Kidney capillary endothelial cell (primary cell): Measurements from ENCODE around the gene PFN3.
A peak's percentile ranks its signal among the peaks of the same experiment; 100 is the strongest.

Source experiments
- DNase-seq: peaks from one replicate; pipeline ENCODE4 v3.0.0-alpha.2; 2018; ENCODE audit warnings: low spot score

The PFN3 gene

DNA sequence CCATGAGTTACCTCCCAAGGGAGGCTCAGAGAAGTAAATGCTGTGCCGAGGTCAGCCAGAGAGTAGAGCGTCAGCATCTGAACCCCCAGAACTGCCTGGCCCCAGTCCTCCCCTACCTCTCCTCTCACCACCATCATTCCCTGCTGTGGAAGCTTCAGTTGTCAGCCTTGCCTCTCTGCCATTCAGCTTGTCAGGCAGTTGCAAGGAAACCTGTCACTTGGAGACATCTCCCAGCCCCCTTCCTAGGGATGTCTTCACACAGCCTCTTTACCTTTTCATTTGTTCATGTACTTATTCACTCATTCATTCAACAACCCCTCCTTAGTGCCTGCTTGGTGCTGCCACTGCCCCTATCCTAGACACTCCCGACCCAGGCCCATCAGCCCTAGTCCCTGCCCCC lies 40.6 kb downstream of the PFN3 start:
- DNase-seq: no peak

DNA sequence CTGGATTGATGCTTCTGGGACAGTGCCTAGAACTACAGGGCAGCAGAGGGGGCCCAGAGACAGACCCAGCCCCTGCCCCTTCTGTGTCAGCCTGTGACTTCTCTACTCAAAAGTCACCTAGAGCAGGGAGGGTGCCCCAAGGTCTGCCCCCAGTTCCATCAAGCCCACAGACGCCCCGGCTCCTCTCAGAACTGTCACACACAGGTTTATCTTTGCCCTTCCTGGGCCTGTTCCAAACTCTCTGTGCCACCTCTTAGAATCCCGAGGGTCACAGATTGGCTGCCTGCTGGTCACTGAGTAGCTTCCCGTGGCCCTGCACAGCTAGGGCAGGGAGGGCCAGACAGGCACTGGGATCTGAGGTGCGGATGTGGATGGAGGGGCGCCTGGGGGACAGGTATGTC lies 41.0 kb downstream of the PFN3 start:
- DNase-seq: no peak

DNA sequence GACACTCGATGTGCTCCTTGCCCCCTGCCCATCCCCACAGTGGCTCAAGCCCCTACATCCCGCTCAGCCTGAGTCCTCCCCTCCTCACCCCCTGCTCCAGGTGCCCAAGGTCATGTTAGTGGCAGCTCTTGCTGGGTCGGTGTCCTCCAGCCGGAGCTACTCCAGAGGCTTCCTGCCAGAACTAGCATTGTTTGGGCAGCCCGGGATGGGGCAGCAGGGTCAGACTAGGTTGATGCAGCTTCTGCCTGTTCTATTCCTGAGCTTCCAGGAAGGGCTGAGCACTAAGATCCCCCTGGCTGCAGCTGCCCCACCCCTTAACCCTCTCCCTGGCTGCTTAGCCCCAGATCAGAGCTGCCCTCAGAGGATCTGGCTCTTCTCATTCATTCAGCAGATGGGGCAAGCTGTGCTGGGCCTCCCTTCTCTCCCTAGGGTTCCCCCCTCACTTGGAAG lies 42.1 kb downstream of the PFN3 start:
- no peak for DNase-seq

- DNase-seq: peak; percentile 50
Observed at GRCh38 chr5:177357459-177358351, 42.8 kb downstream of the PFN3 start, which contains the start of gene RGS14. Gene RGS14, plus strand, starts transcription at chr5:177357924. Its CDS starts 101 bp downstream, at chr5:177358025.

DNA sequence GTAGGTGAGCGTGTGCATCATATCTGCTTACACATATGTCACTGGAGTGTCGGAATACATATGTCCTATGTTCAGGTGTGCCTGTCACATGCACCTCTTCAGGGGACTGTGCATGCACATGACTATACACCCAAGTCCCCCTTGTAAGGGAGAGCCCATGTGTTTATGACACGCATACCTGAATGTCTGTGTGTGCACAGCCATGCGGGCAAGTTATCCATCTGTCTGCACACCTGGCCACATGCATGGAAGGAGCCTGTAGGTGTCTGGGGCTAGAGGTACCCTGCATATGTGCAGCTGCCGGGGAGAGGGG lies 43.4 kb downstream of the PFN3 start:
- no peak for DNase-seq

DNA sequence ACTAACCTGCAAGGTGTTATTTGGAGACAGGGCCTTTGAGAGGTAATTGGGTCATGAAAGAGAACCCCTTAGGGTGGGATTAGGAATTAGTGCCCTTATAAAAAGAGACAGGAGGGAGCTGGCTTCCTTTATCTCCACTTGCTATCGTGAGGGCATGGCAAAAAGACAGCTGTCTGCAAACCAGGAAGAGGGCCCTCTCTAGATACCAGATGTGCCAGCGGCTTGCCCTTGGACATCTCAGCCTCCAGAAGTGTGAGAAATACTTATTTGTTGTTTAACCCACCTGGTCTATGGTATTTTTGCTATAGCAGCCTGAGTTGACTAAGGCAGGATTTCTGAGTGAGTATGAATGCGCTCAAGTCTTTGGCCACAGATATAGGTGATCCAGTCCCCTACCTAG lies 43.7 kb downstream of the PFN3 start:
- no peak for DNase-seq

DNA sequence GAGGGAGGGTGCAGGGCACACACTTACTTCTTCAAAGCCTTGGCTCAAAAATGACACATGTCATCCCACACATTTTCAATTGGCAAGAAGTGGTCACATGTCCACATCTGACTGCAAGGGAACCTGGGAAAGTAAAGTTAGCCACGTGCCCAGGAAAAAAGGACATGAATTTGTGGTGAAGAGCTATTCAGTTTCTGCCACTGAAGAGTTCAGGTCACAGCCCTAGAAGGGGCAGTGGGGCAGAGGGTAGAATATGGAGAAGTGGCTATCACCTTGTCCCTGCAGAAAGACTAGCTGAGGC lies 44.6 kb downstream of the PFN3 start:
- no peak for DNase-seq

DNA sequence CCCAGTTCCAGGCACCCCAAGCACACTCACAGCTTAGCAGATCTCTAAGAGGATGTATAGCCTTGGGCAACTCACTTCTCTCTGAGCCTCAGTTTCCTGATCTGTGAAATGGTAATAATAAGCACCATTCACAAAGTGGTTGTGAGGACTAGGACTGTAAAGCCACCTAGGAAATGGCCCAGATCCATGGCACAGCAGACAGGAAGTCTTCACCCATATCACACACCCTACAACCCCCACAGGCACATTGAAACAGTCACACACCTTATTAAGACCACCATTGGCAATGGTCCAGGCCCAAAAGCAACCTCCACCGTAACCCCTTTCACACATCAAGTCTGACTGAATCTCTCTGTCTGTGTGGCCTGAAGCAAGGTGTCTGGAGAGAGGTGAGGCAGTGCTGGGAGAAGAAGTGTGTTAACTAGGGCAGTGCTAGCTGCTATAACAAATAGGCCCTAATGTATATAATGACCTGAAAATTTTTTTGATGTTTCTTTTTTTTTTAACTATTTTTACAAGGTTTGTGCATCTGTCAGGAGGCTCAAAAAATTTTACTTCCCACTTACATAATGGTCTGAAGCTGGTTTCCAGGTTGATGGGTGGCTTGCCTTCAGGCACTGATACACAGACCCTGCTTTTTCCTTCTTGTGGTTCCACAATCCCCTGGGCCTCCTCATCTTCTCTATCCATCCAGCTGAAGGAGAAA lies 45.1 kb downstream of the PFN3 start:
- no peak for DNase-seq

DNA sequence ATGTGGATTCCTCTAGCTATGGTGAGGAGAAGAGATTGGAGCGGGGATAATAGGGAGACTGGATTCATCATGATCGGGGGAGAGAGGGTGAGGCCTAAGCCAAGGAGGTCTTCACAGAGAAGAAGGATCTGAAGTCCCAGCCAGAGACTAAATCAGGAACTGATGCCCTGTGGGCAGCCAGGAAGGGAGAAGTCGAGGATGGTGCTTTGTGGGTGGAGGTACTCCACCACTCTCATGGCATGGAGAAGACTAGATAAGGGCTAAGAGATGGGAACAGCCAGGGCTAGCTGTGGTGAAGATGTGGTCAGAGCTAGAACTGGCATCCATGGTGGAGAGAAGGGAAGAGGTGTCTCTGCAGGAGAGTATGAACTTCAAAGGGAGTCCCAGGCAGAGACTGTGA lies 45.8 kb downstream of the PFN3 start:
- DNase-seq: no peak

DNA sequence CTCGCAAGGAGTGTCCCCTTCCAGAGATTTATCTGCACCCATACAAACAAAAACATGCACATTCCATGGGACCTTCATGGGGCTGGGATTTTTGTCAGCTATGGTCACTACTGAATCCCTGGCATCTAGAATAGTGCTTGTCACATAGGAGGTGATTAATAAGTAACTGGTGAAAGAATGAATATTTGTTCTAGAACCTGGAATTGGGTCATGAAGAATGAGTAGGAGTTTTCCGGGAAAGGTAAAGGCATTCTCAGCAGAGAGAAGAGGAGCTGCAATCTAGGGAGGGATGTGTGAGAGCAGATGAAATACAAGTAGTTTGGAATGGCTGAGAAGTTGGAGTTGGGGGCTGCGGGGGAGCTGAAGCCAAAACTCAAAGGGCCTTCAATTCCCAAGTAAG lies 46.2 kb downstream of the PFN3 start:
- DNase-seq: no peak

DNA sequence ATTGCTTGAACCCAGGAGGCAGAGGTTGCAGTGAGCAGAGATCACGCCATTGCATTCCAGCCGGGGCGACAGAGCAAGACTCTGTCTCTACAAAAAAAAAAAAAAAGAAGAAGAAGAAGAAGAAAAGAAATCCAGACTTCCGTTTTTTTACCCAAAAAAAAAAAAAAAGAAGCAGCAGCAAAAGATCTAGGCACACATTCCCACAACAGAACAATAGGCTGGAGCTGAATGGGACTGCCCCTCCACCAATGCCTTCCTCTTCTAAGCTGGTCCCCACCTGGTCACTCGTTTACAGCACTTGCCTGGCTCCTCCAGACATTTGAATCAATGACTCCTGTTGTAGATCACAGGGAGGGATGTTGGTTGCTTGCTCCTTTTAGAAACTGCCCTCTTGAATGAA lies 47.4 kb downstream of the PFN3 start:
- DNase-seq: no peak

- DNase-seq: peak; percentile 93
Observed at GRCh38 chr5:177351392-177352329, 48.8 kb downstream of the PFN3 start, which contains the start of gene LMAN2. Gene LMAN2, minus strand, starts transcription at chr5:177351668. Its CDS starts 21 bp downstream, at chr5:177351647.

GRCh38 chr5:177350776-177351391 lies 49.6 kb downstream of the PFN3 start:
- DNase-seq: no peak
